GM12864 (cell line): ENCODE measurements around the gene ZNF74.
"Not testable (repeated sequence)": the region's sequence is repeated elsewhere in the genome, so short reads cannot be mapped to it uniquely, and the experiment has no call there.

Source experiments
- DNase-seq: peaks from one replicate; pipeline ENCODE4 v3.0.0-alpha.2; 2011; ENCODE audit warnings: low read depth
- H3K4me3 ChIP-seq: 2 replicates; pipeline ENCODE4 v1.5.1; 2011; ENCODE audit warnings: mild to moderate bottlenecking, low read depth, low read length, control low read depth
- CTCF ChIP-seq: IDR thresholded peaks from 2 replicates; pipeline ENCODE4 v1.5.1; 2011; ENCODE audit warnings: low read depth, mild to moderate bottlenecking, moderate library complexity, low read length, control low read depth, inconsistent platforms; ENCODE audit errors: missing control alignments

Gene ZNF74

DNA sequence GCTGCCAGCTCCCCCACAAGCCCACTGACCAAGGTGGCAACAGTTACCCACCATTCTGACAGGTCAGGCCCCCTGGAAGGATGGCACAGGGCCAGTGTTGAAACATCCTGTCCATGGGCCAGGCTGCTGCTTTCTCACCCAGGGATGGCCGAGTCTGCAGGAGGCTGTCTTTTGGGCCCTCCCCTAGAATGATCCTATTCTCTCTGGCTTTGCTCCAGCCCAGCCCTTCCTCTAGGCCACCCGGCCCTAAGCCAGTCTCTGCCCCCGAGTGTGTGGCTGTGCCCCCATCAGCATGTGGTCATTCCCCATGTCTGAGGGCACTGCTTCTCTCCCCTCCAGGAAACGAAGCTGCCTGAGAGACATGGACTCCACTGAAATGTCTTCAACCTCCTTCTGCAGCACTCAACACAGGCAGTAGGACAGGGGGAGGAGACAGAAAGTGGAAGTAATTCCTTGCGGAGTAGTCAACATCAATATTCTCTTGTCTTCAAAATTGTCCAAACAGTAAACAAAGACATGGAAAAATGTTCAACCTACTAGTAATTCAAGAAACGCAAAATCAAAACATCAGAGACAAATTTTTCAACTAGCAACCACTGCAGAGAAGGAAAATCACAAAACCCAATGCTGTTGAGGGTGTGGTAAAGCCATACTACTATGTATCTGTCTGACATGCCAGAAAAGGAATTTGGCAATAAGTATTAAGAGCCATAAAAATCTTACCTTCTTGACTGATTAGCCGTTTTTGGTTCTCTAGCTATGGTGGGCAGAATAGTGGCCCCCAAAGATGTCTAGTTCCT, 48.7 kb downstream of the ZNF74 start:
- TF ChIP-seq CTCF = no peak
- DNase-seq = no peak
- no peak overlapping the region for H3K4me3 ChIP-seq

- no peak for TF ChIP-seq CTCF
Measured at GRCh38 chr22:20444325-20444724, 50.4 kb downstream of the ZNF74 start.

DNA sequence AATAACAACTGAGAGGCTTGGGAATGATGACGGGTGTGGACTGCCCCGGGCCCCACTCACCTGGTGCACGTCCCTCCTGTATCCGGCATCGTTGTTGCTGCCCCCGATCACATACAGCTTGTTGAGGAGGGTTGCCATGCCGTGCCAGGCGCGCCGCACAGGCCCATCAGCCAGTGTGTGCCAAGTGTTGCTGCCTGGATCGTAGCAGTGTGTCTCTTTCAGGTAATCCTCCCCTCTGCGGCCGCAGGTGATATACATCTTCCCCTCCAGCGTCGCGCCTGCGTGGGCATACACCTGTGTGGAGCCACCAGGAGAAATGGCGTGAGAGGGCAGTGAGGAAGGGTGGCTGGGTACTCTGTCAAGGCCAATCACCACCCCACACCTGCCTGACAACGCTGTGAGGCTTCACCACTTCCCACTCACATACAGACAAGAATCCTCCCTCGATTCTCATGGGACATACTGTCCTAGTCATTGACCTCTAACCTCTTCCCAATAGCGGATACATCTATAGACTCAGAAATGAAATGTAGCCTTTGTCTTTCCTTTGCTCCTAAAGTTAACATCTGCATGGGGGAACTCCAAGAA, 52.5 kb downstream of the ZNF74 start:
- no peak overlapping the region for H3K4me3 ChIP-seq
- TF ChIP-seq CTCF = no peak
- no peak for DNase-seq

More at GRCh38 chr22:20444325-20444724, 50.4 kb downstream of the ZNF74 start:
- DNase-seq = no peak
- no peak overlapping the region for H3K4me3 ChIP-seq

DNA sequence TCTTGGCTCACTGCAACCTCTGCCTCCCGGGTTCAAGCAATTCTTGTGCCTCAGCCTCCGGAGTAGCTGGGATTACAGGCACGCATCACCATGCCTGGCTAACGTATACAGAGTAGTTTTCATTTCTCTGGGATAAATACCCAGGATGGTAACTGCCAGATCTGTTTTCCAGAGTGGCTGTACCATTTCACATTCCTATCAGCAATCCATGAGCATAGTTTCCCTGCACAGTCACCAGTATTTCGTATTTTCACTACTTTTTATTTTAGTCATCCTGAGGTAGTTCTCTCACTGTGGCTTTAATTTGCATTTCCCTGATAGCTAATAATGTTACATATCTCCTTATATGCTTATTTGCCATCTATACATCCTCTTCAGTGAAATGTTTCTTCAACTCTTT, 54.7 kb downstream of the ZNF74 start:
- no peak for TF ChIP-seq CTCF
- no peak for DNase-seq

DNA sequence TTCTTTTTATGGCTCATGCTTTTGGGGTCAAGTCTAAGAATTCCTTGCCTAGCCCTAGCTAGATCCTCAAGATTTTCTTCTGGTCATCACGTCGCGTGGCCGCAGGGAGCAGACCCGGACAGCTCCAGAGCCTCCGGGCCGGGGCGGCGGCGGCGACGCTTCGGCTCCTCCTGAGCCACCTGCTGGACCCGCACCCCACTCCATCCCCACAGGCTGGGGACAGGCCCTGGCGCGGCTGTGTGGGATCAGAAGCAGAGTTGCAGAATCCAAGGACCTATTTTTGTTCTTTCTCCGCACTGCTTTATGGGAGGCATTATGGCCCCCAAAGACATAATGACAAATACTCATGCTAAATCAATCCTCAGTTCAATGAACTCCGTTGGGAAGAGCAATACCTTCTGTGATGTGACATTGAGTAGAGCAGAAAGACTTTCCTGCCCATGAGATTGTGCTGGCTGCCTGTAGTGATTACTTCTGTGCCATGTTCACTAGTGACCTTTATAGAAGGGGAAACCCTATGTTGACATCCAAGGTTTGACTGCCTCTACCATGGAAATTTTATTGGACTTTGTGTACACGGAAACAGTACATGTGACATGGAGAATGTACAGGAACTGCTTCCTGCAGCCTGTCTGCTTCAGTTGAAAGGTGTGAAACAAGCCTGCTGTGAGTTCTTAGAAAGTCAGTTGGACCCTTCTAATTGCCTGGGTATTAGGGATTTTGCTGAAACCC, 56.0 kb downstream of the ZNF74 start:
- no peak for TF ChIP-seq CTCF
- DNase-seq = no peak

More for the DNA sequence above, 54.7 kb downstream of the ZNF74 start:
- no peak overlapping the region for H3K4me3 ChIP-seq

DNA sequence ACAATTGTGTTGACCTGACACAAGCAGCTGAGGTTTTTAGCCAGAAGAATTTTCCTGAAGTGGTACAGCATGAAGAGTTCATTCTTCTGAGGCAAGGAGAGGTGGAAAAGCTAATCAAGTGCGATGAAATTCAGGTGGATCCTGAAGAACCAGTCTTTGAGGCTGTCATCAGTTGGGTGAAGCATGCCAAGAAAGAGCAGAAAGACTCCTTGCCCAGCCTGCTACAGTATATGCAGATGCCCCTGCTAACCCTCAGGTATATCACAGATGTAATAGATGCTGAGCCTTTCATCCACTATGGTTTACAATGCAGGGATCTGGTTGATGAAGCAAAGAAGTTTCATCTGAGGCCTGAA, 56.6 kb downstream of the ZNF74 start:
- TF ChIP-seq CTCF = no peak
- no peak overlapping the region for H3K4me3 ChIP-seq
- DNase-seq = no peak

More for the DNA sequence above, 56.0 kb downstream of the ZNF74 start:
- H3K4me3 ChIP-seq = no peak overlapping the region

DNA sequence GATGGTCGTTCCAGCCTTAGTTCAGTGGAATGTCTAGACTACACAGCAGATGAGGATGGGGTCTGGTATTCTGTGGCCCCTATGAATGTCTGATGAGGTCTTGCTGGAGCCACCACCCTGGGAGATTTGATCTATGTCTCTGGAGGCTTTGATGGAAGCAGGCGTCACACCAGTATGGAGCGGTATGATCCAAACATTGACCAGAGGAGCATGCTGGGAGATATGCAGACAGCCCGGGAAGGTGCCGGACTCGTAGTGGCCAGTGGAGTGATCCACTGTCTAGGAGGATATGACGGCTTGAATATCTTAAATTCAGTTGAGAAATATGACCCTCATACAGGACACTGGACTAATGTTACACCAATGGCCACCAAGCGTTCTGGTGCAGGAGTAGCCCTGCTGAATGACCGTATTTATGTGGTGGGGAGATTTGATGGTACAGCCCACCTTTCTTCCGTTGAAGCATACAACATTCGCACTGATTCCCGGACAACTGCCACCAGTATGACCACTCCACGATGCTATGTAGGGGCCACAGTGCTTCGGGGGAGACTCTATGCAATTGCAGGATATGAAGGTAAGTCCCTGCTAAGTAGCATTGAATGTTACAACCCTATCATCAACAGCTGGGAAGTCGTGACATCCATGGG, 57.3 kb downstream of the ZNF74 start:
- DNase-seq, H3K4me3 ChIP-seq: not testable (repeated sequence)
